Astrocyte (in vitro differentiated cells and primary cell): ENCODE measurements around the gene PCDHGA7. TPM values are rescaled to one million over a fixed set of nuclear protein-coding genes. Genes with fewer than 3 reads are reported as not detected.

ENCODE experiments used
- DNase-seq: peaks from one replicate; pipeline ENCODE4 v3.0.0-alpha.2; 2010; ENCODE audit warnings: low read depth
- FAIRE-seq: peaks from 2 replicates; lab custom pipeline; 2011; peaks lifted over from hg19 to GRCh38; lab: Jason Lieb, UNC
- H2AFZ ChIP-seq: 2 replicates; pipeline ENCODE4 v1.6.0; 2012; ENCODE audit warnings: low read depth, low read length, inconsistent platforms
- H3K27ac ChIP-seq: 2 replicates; pipeline ENCODE4 v1.5.1; 2011; ENCODE audit warnings: low read depth, low read length, inconsistent platforms
- H3K27me3 ChIP-seq: 2 replicates; pipeline ENCODE4 v1.6.0; 2011; ENCODE audit warnings: low read length, inconsistent platforms; ENCODE audit not compliant: insufficient read depth
- H3K36me3 ChIP-seq: 2 replicates; pipeline ENCODE4 v1.5.1; 2011; ENCODE audit warnings: low read length, inconsistent platforms; ENCODE audit not compliant: insufficient read depth
- H3K4me1 ChIP-seq: 2 replicates; pipeline ENCODE4 v1.5.1; 2011; ENCODE audit warnings: low read length, inconsistent platforms; ENCODE audit not compliant: insufficient read depth
- H3K4me2 ChIP-seq: 2 replicates; pipeline ENCODE4 v1.6.0; 2012; ENCODE audit warnings: low read length, inconsistent platforms
- H3K4me3 ChIP-seq: 2 replicates; pipeline ENCODE4 v1.5.1; 2011; ENCODE audit warnings: low read depth, mild to moderate bottlenecking, low read length, inconsistent platforms; ENCODE audit not compliant: insufficient read depth
- H3K79me2 ChIP-seq: 2 replicates; pipeline ENCODE4 v1.6.0; 2012; ENCODE audit warnings: mild to moderate bottlenecking, low read length, inconsistent platforms; ENCODE audit not compliant: insufficient read depth
- H3K9ac ChIP-seq: 2 replicates; pipeline ENCODE4 v1.6.0; 2012; ENCODE audit warnings: mild to moderate bottlenecking, low read length, inconsistent platforms
- H3K9me3 ChIP-seq: 2 replicates; pipeline ENCODE4 v1.5.1; 2012; ENCODE audit warnings: low read depth, mild to moderate bottlenecking, low read length, inconsistent platforms; ENCODE audit not compliant: insufficient read depth
- H4K20me1 ChIP-seq: 2 replicates; pipeline ENCODE4 v1.6.0; 2012; ENCODE audit warnings: low read length, inconsistent platforms; ENCODE audit not compliant: insufficient read depth
- H3K27ac Mint-ChIP-seq: one replicate; pipeline ENCODE4 v1.8.0; 2021; ENCODE audit warnings: mild to moderate bottlenecking, mixed read lengths; ENCODE audit not compliant: unreplicated experiment
- H3K27me3 Mint-ChIP-seq: one replicate; pipeline ENCODE4 v1.8.0; 2021; ENCODE audit warnings: low read depth, mixed read lengths; ENCODE audit not compliant: unreplicated experiment
- H3K36me3 Mint-ChIP-seq: one replicate; pipeline ENCODE4 v1.8.0; 2021; ENCODE audit warnings: low read depth, mixed read lengths; ENCODE audit not compliant: unreplicated experiment
- H3K4me1 Mint-ChIP-seq: one replicate; pipeline ENCODE4 v1.8.0; 2021; ENCODE audit warnings: low read depth, mixed read lengths; ENCODE audit not compliant: unreplicated experiment
- H3K4me3 Mint-ChIP-seq: one replicate; pipeline ENCODE4 v1.8.0; 2021; ENCODE audit warnings: mild to moderate bottlenecking, moderate library complexity, mixed read lengths; ENCODE audit not compliant: unreplicated experiment
- H3K9me3 Mint-ChIP-seq: one replicate; pipeline ENCODE4 v1.8.0; 2021; ENCODE audit warnings: mild to moderate bottlenecking, mixed read lengths; ENCODE audit not compliant: unreplicated experiment
- EZH2 ChIP-seq: IDR thresholded peaks from 2 replicates; pipeline ENCODE4 v1.6.1; 2012; ENCODE audit warnings: mild to moderate bottlenecking, low read length, inconsistent platforms; ENCODE audit not compliant: insufficient read depth
- total RNA-seq: library from RNA; stranded (reverse); gene quantifications from 2 replicates; pipeline ENCODE4 v1.2.1, GENCODE V29; 2021
- TF ChIP-seq, protein P1 (sequence below): IDR thresholded peaks from 2 replicates; pipeline ENCODE4 v1.5.1; 2011; ENCODE audit warnings: low read depth, mild to moderate bottlenecking, inconsistent platforms, low read length, moderate library complexity; ENCODE audit not compliant: insufficient read depth

PCDHGA7 gene
- total RNA-seq, 1 donor from 2014 or later, result 0.57 TPM

- no peak for TF ChIP-seq EZH2
- TF ChIP-seq, protein P1, sequence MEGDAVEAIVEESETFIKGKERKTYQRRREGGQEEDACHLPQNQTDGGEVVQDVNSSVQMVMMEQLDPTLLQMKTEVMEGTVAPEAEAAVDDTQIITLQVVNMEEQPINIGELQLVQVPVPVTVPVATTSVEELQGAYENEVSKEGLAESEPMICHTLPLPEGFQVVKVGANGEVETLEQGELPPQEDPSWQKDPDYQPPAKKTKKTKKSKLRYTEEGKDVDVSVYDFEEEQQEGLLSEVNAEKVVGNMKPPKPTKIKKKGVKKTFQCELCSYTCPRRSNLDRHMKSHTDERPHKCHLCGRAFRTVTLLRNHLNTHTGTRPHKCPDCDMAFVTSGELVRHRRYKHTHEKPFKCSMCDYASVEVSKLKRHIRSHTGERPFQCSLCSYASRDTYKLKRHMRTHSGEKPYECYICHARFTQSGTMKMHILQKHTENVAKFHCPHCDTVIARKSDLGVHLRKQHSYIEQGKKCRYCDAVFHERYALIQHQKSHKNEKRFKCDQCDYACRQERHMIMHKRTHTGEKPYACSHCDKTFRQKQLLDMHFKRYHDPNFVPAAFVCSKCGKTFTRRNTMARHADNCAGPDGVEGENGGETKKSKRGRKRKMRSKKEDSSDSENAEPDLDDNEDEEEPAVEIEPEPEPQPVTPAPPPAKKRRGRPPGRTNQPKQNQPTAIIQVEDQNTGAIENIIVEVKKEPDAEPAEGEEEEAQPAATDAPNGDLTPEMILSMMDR, result no peak
- FAIRE-seq, result no peak
These were observed 16.1 kb downstream of the PCDHGA7 start for GRCh38 chr5:141398608-141399007.

GRCh38 chr5:141399555-141400258, 17.2 kb downstream of the PCDHGA7 start:
- peaks cover 20% of the 10 kb centered on the region for H3K36me3 Mint-ChIP-seq
- no peaks in the 10 kb centered on the region for H4K20me1 ChIP-seq
- peak overlapping the region; percentile 31 for H3K4me2 ChIP-seq
- no peak for FAIRE-seq
- H3K4me1 Mint-ChIP-seq, result no peaks in the 10 kb centered on the region
- no peak overlapping the region for H3K4me3 ChIP-seq
- H3K79me2 ChIP-seq, result peaks cover 5% of the 10 kb centered on the region
- no peaks in the 10 kb centered on the region for H3K4me1 ChIP-seq
- peaks cover 20% of the 10 kb centered on the region for H3K9me3 Mint-ChIP-seq
- no peak overlapping the region for H2AFZ ChIP-seq
- no peak overlapping the region for H3K27ac ChIP-seq
- H3K9me3 ChIP-seq, result peaks cover 44% of the 10 kb centered on the region
- H3K36me3 ChIP-seq, result no peaks in the 10 kb centered on the region
- no peak overlapping the region for H3K27ac Mint-ChIP-seq
- DNase-seq, result no peak
- no peak overlapping the region for H3K4me3 Mint-ChIP-seq
- H3K27me3 Mint-ChIP-seq, result no peaks in the 10 kb centered on the region
- TF ChIP-seq EZH2, result no peak
- TF ChIP-seq, protein P1, result no peak
- no peak overlapping the region for H3K9ac ChIP-seq
- no peaks in the 10 kb centered on the region for H3K27me3 ChIP-seq

More at GRCh38 chr5:141398608-141399007, 16.1 kb downstream of the PCDHGA7 start:
- Histone ChIP-seq H4K20me1 (no peaks in the 10 kb centered on the region), H2AFZ (no peak overlapping the region), H3K4me3 (no peak overlapping the region), H3K4me2 (peak overlapping the region; percentile 48), H3K9me3 (peaks cover 42% of the 10 kb centered on the region), H3K27me3 (no peaks in the 10 kb centered on the region), H3K9ac (no peak overlapping the region), H3K79me2 (no peaks in the 10 kb centered on the region), H3K27ac (no peak overlapping the region), H3K36me3 (no peaks in the 10 kb centered on the region), H3K4me1 (no peaks in the 10 kb centered on the region)
- no peak overlapping the region for H3K27ac Mint-ChIP-seq
- peaks cover 26% of the 10 kb centered on the region for H3K36me3 Mint-ChIP-seq
- H3K4me3 Mint-ChIP-seq, result no peak overlapping the region
- DNase-seq, result no peak
- H3K27me3 Mint-ChIP-seq, result no peaks in the 10 kb centered on the region
- H3K9me3 Mint-ChIP-seq, result peaks cover 28% of the 10 kb centered on the region
- no peaks in the 10 kb centered on the region for H3K4me1 Mint-ChIP-seq
